ENCODE results near the gene THTPA.

Gene THTPA

DNA sequence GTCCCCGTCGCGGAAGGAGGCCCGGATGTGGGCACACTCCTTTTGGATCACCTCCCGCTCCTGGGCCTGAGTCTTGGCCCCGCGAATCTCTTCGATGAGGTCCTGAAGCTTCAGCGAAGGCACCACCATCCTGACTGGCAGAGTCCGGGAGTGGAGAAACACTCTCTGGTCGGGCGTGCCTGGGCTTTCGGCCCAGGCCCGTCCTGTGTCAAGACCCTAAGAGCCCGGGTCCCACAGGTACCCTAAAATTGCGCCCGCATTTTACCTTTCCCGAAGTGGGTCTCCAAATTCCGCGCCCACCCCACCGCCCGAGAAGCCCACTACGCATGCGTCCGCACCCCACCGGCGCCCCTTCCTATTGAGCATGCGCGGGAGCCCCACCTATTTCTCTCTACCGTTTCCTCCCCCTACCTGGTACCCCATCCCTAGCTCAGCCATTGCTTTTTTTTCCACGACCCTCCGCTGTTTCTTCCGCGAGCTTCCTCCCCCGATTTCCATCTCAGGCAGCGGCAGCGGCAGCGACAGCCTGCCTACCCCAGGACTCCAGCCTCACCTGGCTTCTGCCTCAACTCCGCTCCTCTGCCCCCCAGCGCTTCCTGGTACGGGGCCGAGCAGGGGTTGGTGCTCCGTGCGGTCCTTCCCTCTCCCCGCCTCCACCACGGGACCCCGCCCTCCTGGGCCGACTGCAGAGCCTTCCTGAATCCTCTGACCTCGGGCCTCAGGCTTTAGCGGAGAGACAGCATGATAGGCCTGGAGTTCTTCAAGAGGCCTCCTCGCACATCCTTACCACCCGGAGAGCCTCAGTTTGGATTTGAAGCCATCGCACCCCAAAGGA, 11.3 kb downstream of the THTPA start, which contains the start of gene AP1G2:
Gene AP1G2 (minus strand): TSS at position 606 of the 835 bp plus-strand sequence. CDS start 477 bp downstream, at position 129.
- DNase-seq (ENCODE audit: low read depth) = peak; percentile 50

- no peak for DNase-seq (ENCODE audit: low read depth)
These were observed 12.0 kb downstream of the THTPA start for GRCh38 chr14:23568021-23568599.

DNA sequence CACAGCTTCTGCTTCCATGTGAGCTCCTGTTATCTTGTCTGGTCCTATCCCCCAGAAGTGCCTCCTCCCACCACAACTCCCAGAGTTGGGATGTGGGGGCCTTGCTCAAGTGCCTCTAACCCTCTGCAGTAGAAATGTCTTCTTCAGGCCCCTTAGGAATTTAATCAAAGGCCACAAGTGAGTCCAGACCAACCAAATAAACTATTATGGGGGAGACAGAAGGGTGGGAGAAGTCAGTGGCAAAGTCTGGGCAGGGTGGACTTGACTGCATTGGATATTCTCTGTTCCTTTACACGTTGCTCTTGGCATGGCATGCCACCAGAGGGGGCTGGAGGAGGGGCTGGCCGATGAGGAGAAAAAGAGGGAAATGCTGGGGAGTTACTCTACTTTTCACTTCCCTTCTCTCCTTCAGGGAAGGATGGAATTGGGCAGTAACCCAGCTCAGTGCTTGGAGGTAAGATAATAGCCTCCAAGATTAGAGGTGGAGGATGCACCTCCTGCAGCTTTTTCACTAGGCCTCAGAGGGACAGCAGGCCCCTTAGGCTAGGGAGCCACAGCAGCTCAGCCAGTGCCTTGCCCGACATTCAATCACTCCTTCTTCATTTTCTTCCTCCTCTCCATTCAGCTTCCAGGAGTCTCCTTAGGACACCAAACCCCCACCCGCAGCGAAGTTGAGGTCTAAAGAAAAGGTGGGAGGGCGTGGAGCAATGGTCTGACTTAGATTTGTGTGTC, 12.7 kb downstream of the THTPA start:
- no peak for DNase-seq (ENCODE audit: low read depth)

- no peak for DNase-seq (ENCODE audit: low read depth)
These were observed 13.5 kb downstream of the THTPA start for GRCh38 chr14:23569443-23570151.

DNA sequence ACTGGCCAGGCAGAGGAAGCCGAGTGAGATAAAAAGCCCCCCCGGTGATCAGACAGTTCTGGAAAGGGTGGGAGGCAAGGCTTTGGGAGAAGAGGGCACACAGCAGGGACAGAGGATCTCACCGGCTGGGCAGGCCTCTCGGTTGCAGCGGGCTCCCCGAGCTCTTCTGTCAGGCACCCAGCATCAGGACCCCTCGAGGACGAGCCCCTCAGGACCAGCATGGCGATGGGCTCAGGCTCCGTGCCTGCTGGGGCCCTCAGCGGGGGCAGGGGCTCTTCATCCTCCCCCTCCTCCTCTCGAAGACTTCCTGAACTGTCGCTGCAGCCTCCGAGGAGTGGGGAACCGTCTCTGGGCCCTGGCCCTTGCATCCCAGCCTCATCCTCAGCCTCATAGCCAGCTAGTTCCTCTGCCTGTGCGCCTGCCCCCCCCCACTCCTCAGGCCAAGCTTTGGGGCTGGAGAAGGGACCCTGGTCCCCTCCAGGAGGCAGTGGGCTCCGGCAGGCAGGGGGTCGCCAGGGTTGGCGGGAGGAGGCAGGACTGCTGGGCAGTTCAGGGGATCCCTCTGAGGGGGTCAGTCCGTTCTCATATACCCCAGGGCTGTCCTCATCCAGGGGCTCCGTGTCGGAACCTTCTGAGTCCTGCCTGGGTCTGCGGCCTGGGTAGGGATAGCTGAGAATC, 14.9 kb downstream of the THTPA start:
- DNase-seq (ENCODE audit: low read depth) = no peak

- no peak for DNase-seq (ENCODE audit: low read depth)
These were observed 15.8 kb downstream of the THTPA start for GRCh38 chr14:23571701-23572523.

GRCh38 chr14:23572524-23572828, 16.4 kb downstream of the THTPA start:
- no peak for DNase-seq (ENCODE audit: low read depth)

GRCh38 chr14:23572836-23573235, 16.8 kb downstream of the THTPA start:
- DNase-seq (ENCODE audit: low read depth) = no peak

DNA sequence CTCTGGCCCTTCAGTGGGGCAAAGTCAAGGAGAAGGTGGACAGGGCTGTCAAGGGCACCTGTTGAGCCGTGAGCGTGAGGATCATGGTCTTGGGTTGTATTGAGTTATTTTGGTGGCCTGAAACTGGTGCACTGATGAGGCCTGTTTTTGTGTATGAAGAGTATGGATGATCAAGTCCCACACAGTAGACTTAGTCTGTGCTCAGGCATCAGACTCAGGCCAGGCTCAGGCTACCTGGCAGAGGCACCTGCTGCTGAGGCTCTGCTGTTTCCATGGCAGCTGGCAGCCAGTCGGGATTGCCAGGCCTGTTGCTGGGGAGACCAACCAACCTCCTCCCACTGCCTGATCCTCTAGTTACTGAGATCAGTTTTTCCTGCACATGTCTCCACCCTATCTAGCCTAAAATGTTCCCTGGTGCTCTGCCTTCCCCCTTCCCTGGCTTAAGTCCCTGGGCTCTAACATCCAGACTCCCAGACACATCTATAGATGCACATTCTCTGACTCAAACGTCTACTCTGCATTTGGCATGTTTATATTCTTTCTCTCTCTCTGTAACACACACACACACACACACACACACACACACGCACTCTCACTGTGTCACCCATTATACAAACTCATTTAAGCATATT, 17.4 kb downstream of the THTPA start:
- no peak for DNase-seq (ENCODE audit: low read depth)

- no peak for DNase-seq (ENCODE audit: low read depth)
These were observed 21.1 kb downstream of the THTPA start for GRCh38 chr14:23577004-23577681.

DNA sequence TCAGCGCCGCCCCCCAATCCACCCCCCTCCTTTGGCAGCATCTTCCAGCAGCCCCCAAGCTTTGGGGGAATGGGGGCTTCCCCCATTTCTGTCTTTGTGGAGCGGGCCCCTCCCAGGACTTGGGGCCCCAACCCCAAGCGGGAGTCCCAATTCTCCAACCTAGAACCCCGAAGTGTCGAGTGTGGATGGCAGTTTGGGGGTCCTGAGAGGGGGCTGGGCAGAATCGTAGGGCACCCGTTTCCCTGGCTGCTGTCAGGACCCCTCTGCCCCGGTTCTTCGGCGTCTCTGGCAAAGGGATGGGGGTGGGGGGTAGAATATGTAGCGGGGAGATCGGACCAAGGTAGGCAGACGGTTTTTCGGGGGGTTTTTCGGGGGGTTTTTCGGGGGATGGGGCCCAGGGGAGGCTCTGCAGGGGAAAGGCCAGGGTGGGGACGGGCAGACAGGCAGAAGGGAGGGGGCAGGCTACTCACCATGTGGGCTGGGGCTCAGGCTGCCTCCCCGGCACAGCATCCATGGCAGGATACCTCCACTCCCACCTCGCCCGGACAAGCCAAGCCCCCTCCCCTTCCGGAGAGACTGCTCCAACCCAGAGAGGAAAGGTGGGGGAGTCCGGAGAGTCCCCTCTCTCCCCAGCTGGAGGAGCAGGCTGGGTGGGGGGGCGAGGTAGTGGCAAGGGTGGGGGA, 21.8 kb downstream of the THTPA start:
- DNase-seq (ENCODE audit: low read depth) = no peak

GRCh38 chr14:23578560-23579310, 22.7 kb downstream of the THTPA start, which contains the start of gene JPH4:
TSS of gene JPH4 (minus strand) at chr14:23578790. CDS start at chr14:23577453, 1,337 bp downstream.
- no peak for DNase-seq (ENCODE audit: low read depth)

DNA sequence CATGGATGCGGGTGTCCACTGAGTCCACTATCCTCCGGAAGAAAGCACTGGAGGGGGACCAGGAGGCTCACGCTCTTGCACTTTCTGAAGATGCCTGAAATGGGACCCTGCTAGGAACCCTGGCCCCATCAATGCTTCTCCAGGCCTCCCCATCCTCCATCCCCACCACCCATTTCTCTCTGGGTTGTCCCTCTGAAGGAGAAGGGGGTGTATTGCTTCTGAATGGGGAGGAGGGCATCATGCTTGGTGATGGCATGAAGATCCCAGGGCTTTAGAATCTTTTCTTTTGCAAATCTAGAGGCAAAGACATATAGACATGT, 23.2 kb downstream of the THTPA start:
- DNase-seq (ENCODE audit: low read depth) = no peak

DNA sequence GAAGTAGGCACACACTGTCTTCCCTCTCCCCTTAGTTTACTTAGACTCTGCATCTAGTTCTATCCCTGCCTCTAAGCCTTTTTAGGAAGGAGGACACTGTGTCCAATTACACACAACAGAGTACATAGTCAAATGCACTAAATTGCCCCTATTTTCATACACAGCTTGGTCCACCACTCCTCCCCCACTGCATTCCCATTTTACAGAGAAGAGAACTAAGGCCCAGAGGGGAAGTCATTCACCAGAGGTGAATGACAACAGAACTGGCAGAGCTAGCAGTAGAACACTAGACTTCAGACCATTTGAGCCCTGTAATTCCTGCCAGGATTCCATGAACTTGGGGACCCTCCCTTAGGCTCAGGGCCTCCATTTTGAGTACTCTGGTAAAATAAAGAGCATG, 23.7 kb downstream of the THTPA start:
- DNase-seq (ENCODE audit: low read depth) = no peak

DNA sequence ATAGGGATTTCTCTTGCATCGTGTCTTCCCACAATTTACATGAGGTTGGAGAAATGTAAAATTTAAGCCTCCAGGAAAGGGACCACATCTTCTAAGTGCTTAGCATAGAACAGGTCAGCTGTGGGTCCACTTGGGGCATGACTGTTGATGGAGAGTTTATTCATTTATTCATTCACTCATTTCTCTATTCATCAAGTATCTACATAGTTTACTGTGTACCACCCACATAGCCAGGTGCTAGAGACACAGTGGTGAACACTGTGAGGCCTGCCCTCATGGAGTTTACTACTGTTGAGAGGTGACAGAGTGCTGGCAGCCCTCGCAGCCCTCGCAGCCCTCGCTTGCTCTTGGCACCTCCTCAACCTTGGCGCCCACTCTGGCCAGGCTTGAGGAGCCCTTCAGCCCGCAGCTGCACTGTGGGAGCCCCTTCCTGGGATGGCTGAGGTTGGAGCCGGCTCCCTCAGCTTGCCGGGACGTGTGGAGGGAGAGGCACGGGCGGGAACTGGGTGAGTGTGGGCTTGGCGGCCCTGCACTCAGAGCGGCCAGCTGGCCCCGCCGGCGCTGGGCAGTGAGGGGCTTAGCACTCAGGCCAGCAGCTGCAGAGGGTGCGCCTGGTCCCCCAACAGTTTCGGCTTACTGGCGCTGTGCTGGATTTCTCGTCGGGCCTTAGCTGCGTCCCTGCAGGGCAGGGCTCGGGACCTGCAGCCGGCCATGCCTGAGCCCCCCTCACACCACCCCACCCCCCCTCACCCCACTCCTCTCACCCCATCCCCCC, 24.3 kb downstream of the THTPA start:
- DNase-seq (ENCODE audit: low read depth) = no peak

DNA sequence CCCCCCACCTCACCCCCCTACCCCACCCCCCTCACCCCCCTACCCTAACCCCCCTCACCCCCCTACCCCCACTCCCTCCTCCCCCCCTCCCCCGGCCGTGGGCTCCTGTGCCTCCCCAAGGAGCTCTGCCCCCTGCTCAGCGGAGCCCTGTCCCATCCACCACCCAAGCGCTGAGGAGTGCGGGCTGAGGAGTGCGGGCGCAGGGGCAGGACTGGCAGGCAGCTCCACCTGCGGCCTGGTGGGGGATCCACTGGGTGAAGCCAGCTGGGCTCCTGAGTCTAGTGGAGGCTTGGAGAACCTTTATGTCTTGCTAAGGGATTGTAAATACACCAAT, 24.8 kb downstream of the THTPA start:
- no peak for DNase-seq (ENCODE audit: low read depth)

GRCh38 chr14:23582906-23583760, 27.1 kb downstream of the THTPA start:
- no peak for DNase-seq (ENCODE audit: low read depth)

Data from fibroblast of the conjunctiva (primary cell).